Spleen (tissue), 11 donors: ENCODE measurements around the gene PTPRN2. TPM values are rescaled to one million over a fixed set of nuclear protein-coding genes. Genes with fewer than 3 reads are reported as not detected.
A peak's percentile ranks its signal among the peaks of the same experiment; 100 is the strongest.
"Not testable (repeated sequence)": the region's sequence is repeated elsewhere in the genome, so short reads cannot be mapped to it uniquely, and the experiment has no call there.

Source experiments
- DNase-seq: peaks from one replicate; pipeline ENCODE4 v3.0.0-alpha.2; 2020
- H3K27ac ChIP-seq, 8 donors: fragments of 200-600 bp; sonication (generic) in 7 of 8; 1 replicate in 4 of 8; 2 replicates in 4 of 8; pipeline versions ENCODE4 v1.5.0 to v1.8.0; 2016 to 2021; ENCODE audit warnings: inconsistent platforms in 4 of 8, mild to moderate bottlenecking in 4 of 8, moderate library complexity in 1 of 8
- H3K27me3 ChIP-seq, 7 donors: fragments of 200-600 bp; sonication (generic) in 6 of 7; replicated peaks in 1 of 7; 1 replicate in 4 of 7; 2 replicates in 3 of 7; pipeline versions ENCODE4 v1.5.0 to v1.8.0; 2016 to 2021; ENCODE audit warnings: inconsistent platforms in 3 of 7, mild to moderate bottlenecking in 1 of 7
- H3K36me3 ChIP-seq, 6 donors: fragments of 200-600 bp; sonication (generic) in 5 of 6; 1 replicate in 4 of 6; 2 replicates in 2 of 6; pipeline versions ENCODE4 v1.5.0 to v1.8.0; 2016 to 2021; ENCODE audit warnings: inconsistent platforms in 2 of 6
- H3K4me1 ChIP-seq, 6 donors: fragments of 200-600 bp; sonication (generic) in 5 of 6; 1 replicate in 3 of 6; 2 replicates in 3 of 6; pipeline versions ENCODE4 v1.5.0 to v1.8.0; 2016 to 2021; ENCODE audit warnings: inconsistent platforms in 3 of 6
- H3K4me3 ChIP-seq, 8 donors: fragments of 200-600 bp; sonication (generic) in 7 of 8; 1 replicate in 4 of 8; 2 replicates in 4 of 8; pipeline versions ENCODE4 v1.5.0 to v1.8.0; 2016 to 2021; ENCODE audit warnings: inconsistent platforms in 4 of 8, mild to moderate bottlenecking in 4 of 8, moderate library complexity in 2 of 8
- H3K9me3 ChIP-seq, 8 donors: fragments of 200-600 bp; sonication (generic) in 7 of 8; 1 replicate in 4 of 8; 2 replicates in 4 of 8; pipeline versions ENCODE4 v1.5.0 to v1.8.0; 2016 to 2021; ENCODE audit warnings: inconsistent platforms in 4 of 8
- CTCF ChIP-seq, 11 experiments: fragments of 200-600 bp in 7 of 11; fragments of 450-650 bp in 4 of 11; sonication (generic) in 4 of 11; IDR thresholded peaks in 8 of 11; conservative IDR thresholded peaks in 3 of 11; 1 replicate in 7 of 11; 2 replicates in 4 of 11; pipeline versions ENCODE4 v1.4.0 to v1.8.0; 2016 to 2021; ENCODE audit warnings: antibody characterized with exemption in 11 of 11, inconsistent platforms in 4 of 11, mild to moderate bottlenecking in 1 of 11
- POLR2A ChIP-seq, 3 donors: fragments of 450-650 bp; IDR thresholded peaks; one replicate each; pipeline ENCODE4 v1.5.1; 2017; ENCODE audit warnings: antibody characterized with exemption in 3 of 3, mild to moderate bottlenecking in 1 of 3
- POLR2AphosphoS5 ChIP-seq, 3 donors: sonication (generic); formaldehyde crosslinking; IDR thresholded peaks; one replicate each; pipeline ENCODE4 v1.5.1; 2017; ENCODE audit warnings: antibody characterized with exemption in 3 of 3
- WGBS, 5 donors: extraction: QIAGEN DNeasy Blood & Tissue Kit in 3 of 5; methylation state at CpG; one replicate each; pipeline versions ENCODE4 v1.1.5 to v1.1.7; 2013 to 2018; 5-methylcytosine and 5-hydroxymethylcytosine counted together
- intact Hi-C: fragments of 100-400 bp; cut with DNase I; formaldehyde crosslinking; loops from one replicate; pipeline ENCODE4 v1.15.0; 2023; ENCODE audit warnings: low total_unique reads
- polyA plus RNA-seq, 3 donors: library from polyadenylated mRNA; stranded (reverse); fragments of 200-250 nt; gene quantifications; one replicate each; pipeline ENCODE4 v1.2.1, GENCODE V29; 2013
- total RNA-seq, 7 donors: library from RNA; depleted of rRNA in 3 of 7; stranded (reverse); fragments of >200 nt in 3 of 7; fragmentation: NEBNext Ultra II Directional in 4 of 7; extraction: Animal tissue kit (Norgen Biotek cat#: 25700) in 4 of 7; gene quantifications; one replicate each; pipeline versions ENCODE4 v1.1.0 to v1.2.1, GENCODE V29; 2016 to 2021
- donor health status: healthy with polysubstance abuse.
- donor health status: DM: no; HTN: no; CAD: no; lungs with moderate emphysema.
- donor health status: DM: no; HTN: no; CAD: no.
- donor health status: Bipolar disorder and iron deficiency.
- donor health status: healthy.
- donor health status: DM: no; HTN: no; CAD: no.
- donor health status: DM: yes; HTN: yes; CAD: no.

PTPRN2 gene
- total and polyA plus RNA-seq, 10 donors = 7.0 to 22.8 (median 16.8) TPM

DNA sequence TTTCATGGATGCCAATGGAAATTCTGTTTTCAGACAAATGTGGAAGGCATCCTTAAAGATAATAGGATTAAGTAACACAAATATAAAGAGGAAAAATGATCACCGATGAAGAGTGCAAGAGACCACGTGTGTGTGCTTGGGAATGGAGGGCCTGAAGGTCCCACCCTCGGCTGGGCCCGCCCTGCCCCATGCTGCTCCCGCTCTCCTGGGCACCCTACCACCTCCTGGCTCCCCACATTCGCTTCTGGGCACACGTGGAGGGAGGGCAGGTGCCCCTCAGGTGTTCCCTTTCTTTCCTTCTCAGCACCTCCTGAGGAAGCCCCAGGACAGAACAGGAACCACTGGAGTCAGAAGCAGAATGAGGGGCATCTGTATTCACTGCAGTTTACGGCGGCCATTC, 883.3 kb downstream of the PTPRN2 start:
- WGBS, 5 donors = 77 to 82% (median 79%) methylated on average over 9 of the region's 9 CpGs
- DNase-seq = peak; percentile 31
- H3K9me3 ChIP-seq = no peaks in the 10 kb centered on the region
- TF ChIP-seq POLR2AphosphoS5 (IDR thresholded peaks at IDR 0.05) (no peak), POLR2A (IDR thresholded peaks at IDR 0.05) (no peak), CTCF (IDR thresholded peaks at IDR 0.05 in 8 of 11, conservative IDR thresholded peaks at IDR 0.05 in 3 of 11) (no peak)
- no peaks in the 10 kb centered on the region for H3K4me1 ChIP-seq
- no peak overlapping the region for H3K4me3 ChIP-seq
- H3K27me3 ChIP-seq = peaks cover 0 to 92% (median 10%) of the 10 kb centered on the region in 7 donors
- intact Hi-C loops = no loop called here
- no peak overlapping the region for H3K27ac ChIP-seq
- H3K36me3 ChIP-seq = no peaks in the 10 kb centered on the region

- H3K27ac ChIP-seq = no peak overlapping the region
- H3K27me3 ChIP-seq = peaks cover 0 to 88% (median 10%) of the 10 kb centered on the region in 7 donors
- 78 to 85% (median 78%) methylated on average over 20 to 21 of the region's 21 CpGs for WGBS, 5 donors
- DNase-seq = peak; percentile 44
- intact Hi-C loops = no loop called here
- TF ChIP-seq POLR2AphosphoS5 (IDR thresholded peaks at IDR 0.05) = no peak
- no peak for TF ChIP-seq POLR2A (IDR thresholded peaks at IDR 0.05)
- no peak for TF ChIP-seq CTCF (IDR thresholded peaks at IDR 0.05 in 8 of 11, conservative IDR thresholded peaks at IDR 0.05 in 3 of 11)
- H3K4me1 ChIP-seq = no peaks in the 10 kb centered on the region
- no peaks in the 10 kb centered on the region for H3K36me3 ChIP-seq
- H3K9me3 ChIP-seq = no peaks in the 10 kb centered on the region
- H3K4me3 ChIP-seq = no peak overlapping the region
Measured at GRCh38 chr7:157703534-157704195, 884.0 kb downstream of the PTPRN2 start.

- no peak overlapping the region for H3K27ac ChIP-seq
- DNase-seq = peak; percentile 66
- intact Hi-C loops = no loop called here
- no peaks in the 10 kb centered on the region for H3K9me3 ChIP-seq
- peaks cover 0 to 83% (median 10%) of the 10 kb centered on the region in 7 donors for H3K27me3 ChIP-seq
- 74 to 84% (median 80%) methylated on average over 14 of the region's 14 CpGs for WGBS, 5 donors
- no peaks in the 10 kb centered on the region for H3K36me3 ChIP-seq
- TF ChIP-seq POLR2A (IDR thresholded peaks at IDR 0.05) = no peak
- TF ChIP-seq POLR2AphosphoS5 (IDR thresholded peaks at IDR 0.05) = no peak
- no peak for TF ChIP-seq CTCF (IDR thresholded peaks at IDR 0.05 in 8 of 11, conservative IDR thresholded peaks at IDR 0.05 in 3 of 11)
- no peaks in the 10 kb centered on the region for H3K4me1 ChIP-seq
- no peak overlapping the region for H3K4me3 ChIP-seq
Measured at GRCh38 chr7:157703131-157703530, 884.5 kb downstream of the PTPRN2 start.

GRCh38 chr7:157702311-157703023, 885.2 kb downstream of the PTPRN2 start:
- H3K4me1 ChIP-seq = no peaks in the 10 kb centered on the region
- no peak overlapping the region for H3K27ac ChIP-seq
- intact Hi-C loops = no loop called here
- H3K4me3 ChIP-seq = no peak overlapping the region
- TF ChIP-seq POLR2AphosphoS5 (IDR thresholded peaks at IDR 0.05) (no peak), POLR2A (IDR thresholded peaks at IDR 0.05) (no peak), CTCF (IDR thresholded peaks at IDR 0.05 in 8 of 11, conservative IDR thresholded peaks at IDR 0.05 in 3 of 11) (no peak)
- H3K36me3 ChIP-seq = no peaks in the 10 kb centered on the region
- no peaks in the 10 kb centered on the region for H3K9me3 ChIP-seq
- H3K27me3 ChIP-seq = peaks cover 0 to 76% (median 7%) of the 10 kb centered on the region in 7 donors
- 81 to 86% (median 85%) methylated on average over 18 to 21 of the region's 21 CpGs for WGBS, 5 donors
- peak; percentile 57 for DNase-seq

DNA sequence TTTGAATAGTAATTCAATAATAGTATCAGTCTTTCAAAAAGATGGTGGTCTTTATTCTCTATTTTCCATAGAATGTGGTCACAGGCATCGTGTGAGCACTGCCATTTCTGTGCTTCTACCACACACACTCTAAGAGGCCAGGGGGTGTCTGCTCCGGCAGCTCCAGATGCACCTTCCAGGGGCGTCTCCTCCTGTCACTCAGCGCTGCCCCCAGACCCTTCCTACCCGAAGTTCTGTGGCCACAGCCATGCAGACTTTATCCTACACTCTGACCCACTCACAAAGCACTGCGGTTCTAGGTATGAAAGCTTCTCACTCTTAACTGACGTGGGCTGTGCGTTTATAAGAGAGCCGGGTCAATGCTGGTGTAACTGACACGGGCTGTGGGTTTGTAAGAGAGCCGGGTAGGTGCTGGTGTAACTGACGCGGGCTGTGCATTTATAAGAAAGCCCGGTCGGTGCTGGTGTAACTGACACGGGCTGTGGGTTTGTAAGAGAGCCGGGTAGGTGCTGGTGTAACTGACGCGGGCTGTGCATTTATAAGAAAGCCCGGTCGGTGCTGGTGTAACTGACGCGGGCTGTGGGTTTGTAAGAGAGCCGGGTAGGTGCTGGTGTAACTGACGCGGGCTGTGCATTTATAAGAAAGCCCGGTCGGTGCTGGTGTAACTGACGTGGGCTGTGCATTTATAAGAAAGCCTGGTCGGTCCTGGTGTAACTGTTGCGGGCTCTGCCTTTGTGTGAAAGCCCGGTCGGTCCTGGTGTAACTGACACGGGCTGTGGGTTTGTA, 886.0 kb downstream of the PTPRN2 start:
- intact Hi-C loops, H3K27ac ChIP-seq, H3K36me3 ChIP-seq, H3K4me1 ChIP-seq, H3K9me3 ChIP-seq, DNase-seq, H3K4me3 ChIP-seq: not testable (repeated sequence)
- 80 to 85% (median 84%) methylated on average over 34 of the region's 34 CpGs for WGBS, 5 donors
- peaks cover 0 to 70% (median 7%) of the 10 kb centered on the region in 7 donors for H3K27me3 ChIP-seq
